Suppressor macrophage treated with lipopolysaccharide for 1 hour (primary cell): ENCODE data around the gene RIC8B.
A peak's percentile ranks its signal among the peaks of the same experiment; 100 is the strongest.
"Not testable (repeated sequence)": the region's sequence is repeated elsewhere in the genome, so short reads cannot be mapped to it uniquely, and the experiment has no call there.

Source experiments
- DNase-seq, 3 donors: peaks; one replicate each; pipeline ENCODE4 v3.0.0-alpha.2; 2020 to 2022

Gene RIC8B, protein sequence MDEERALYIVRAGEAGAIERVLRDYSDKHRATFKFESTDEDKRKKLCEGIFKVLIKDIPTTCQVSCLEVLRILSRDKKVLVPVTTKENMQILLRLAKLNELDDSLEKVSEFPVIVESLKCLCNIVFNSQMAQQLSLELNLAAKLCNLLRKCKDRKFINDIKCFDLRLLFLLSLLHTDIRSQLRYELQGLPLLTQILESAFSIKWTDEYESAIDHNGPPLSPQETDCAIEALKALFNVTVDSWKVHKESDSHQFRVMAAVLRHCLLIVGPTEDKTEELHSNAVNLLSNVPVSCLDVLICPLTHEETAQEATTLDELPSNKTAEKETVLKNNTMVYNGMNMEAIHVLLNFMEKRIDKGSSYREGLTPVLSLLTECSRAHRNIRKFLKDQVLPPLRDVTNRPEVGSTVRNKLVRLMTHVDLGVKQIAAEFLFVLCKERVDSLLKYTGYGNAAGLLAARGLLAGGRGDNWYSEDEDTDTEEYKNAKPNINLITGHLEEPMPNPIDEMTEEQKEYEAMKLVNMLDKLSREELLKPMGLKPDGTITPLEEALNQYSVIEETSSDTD

GRCh38 chr12:106774005-106774807 is at the start of gene RIC8B:
TSS of gene RIC8B (plus strand) at chr12:106774682. CDS start at chr12:106774746, 64 bp downstream.
- DNase-seq: peak; percentile 95 to 98 (median 97)

GRCh38 chr12:106724934-106725333 is 49.5 kb upstream of the RIC8B start:
- DNase-seq: no peak

- DNase-seq: not testable (repeated sequence)
Observed at GRCh38 chr12:106726603-106727202, 47.8 kb upstream of the RIC8B start.

DNA sequence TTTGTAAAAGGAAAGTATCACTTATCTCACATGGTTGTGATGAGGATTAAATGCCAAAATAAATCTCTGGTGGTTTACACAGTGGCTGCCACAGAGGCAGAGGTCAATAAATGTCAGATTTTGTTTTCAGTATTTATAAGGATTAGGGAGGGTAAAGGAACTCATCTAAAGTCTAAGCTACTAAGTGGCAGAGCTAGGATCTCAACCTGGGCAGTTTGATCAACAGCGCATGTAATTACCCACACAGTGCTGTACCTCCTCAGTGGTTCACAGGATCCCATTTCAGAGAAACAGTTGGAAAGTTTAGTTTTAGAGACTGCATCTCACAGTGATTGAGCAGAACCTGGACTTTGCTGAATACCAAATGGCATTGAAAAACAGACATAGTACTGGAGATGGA is 44.9 kb upstream of the RIC8B start:
- DNase-seq: no peak

GRCh38 chr12:106732890-106733289 is 41.6 kb upstream of the RIC8B start:
- DNase-seq: no peak

DNA sequence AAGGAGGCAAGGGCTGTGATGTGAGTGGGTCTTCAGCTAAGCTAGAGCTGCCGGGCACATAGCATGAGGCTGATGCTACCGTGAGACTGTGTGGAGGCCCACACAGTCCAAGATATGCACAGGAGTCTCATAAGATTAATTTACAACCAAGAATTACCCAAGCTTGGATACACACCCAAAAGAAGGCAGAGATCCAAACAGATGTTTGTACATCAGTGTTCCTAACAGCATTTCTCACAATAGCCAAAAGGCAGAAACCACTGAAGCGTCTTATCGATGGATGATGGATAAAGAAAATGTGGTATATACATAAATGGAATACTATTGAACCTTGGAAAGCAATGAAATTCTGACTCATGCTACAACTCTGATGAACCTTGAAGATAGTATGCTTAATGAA is 40.8 kb upstream of the RIC8B start:
- DNase-seq: no peak

GRCh38 chr12:106736051-106736957 is 38.2 kb upstream of the RIC8B start:
- DNase-seq: peak; percentile 22 to 30 (median 26)

DNA sequence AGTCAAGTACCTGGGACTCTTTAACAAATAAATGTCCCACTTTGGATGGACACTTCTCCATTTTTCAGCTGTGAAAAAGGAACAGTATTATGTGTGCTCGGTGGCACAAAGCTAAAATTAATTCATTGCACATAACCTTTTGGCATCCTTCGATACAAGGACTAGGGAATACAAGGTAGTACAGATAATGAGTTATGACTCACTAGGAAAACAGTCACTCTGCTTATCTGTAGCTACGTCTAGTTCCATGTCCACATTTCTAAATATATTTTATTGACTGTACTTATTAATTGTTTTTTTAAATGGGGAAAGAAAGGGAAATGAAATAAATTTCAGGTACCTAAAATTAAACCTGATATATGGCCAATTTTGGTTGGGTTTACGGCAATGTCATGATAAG is 35.2 kb upstream of the RIC8B start:
- DNase-seq: no peak

DNA sequence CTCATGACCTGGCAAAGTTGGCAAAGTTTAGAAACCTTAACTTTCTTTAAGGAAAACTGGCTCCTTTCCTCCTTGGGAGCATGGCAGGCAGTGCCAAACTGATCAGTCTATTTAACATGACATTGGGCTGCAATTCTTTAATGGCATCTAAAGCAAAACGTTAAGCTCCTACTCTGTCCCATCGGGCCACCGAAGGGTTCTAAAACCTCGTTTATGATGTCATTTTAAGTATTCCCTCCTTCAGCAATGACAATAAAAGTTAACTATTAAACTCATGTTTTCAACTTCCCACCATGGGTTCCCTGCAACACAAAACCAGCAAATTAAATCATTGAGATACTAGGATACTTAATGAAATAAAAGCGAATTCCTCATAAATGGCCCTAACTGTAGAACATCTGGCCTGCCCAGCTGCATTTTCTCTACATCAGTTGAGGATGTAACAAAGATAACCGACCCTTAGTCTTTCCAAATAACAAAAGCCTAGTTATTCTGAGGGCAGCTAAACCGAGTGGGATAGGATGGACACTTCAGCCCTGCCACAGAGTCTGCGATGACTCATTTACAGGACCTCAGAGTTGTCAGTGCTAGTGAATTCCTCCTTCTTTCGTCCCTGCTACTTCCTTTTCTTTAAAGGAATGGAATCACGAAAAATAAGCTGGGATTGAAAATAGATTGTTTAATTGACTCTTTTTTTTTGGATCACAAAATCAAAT is 34.5 kb upstream of the RIC8B start:
- DNase-seq: peak; percentile 49 to 61 (median 55)

GRCh38 chr12:106740818-106741217 is 33.7 kb upstream of the RIC8B start:
- peak; percentile 57 to 74 (median 64) for DNase-seq

GRCh38 chr12:106741247-106741646 is 33.2 kb upstream of the RIC8B start:
- DNase-seq: no peak

DNA sequence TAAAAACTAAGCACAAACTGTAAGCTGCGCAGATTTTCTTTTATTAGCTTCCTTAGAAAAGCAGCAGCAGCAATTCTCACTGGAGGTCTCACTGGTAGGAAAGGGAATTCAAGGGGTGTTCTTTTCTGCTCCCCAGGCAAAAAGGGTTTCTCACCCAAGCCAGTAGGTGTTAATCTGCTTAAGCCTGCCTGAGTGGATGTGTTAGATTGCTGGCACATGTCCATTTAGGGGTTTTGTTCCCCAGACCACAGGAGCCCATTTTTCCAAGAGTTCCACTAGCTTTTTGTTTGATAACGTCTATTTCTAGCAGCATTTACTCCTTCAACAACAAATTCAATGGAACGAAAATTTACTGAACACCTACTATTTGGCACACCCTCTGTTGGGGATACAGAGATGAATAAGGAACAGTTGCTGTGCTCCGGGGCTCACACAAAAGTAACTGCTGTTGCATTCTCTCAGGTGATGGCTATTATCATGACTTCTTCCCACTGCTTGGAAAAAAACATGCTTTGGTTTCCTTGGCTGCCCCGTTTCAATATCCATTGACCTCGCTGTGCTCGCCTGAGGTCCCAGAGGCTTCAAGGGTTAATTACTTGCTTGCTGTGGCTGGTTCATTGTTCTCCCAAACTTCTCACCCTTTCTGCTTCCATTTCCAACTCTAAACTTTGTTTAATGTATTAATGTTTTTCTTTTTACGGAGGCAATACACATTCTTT is 31.1 kb upstream of the RIC8B start:
- no peak for DNase-seq

- DNase-seq: peak in 2 of 3 donors; percentile 10 to 29
Observed at GRCh38 chr12:106744600-106744999, 29.9 kb upstream of the RIC8B start.

- DNase-seq: no peak
Observed at GRCh38 chr12:106745181-106745745, 29.2 kb upstream of the RIC8B start.

GRCh38 chr12:106747973-106748436 is 26.5 kb upstream of the RIC8B start:
- no peak for DNase-seq

GRCh38 chr12:106750524-106750923 is 24.0 kb upstream of the RIC8B start:
- DNase-seq: no peak

DNA sequence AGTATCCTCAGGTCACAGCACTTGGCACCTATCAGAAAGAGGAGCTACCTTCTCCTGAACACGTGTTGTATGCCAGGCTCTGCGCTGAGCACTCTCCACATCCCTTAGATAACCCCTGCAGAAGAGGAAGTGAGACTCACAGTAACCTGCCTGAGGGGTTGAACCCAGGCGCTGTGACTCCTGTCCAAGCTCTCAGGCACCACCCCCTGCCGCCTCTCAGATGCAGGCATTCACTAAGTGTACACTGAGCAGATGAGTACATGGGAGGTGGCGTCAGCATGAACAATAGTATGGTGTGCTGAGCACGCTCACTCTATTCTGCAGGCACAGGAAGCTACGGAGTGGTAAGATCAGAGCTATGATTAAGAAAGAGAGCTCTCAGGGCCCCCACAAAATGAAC is 21.0 kb upstream of the RIC8B start:
- no peak for DNase-seq

DNA sequence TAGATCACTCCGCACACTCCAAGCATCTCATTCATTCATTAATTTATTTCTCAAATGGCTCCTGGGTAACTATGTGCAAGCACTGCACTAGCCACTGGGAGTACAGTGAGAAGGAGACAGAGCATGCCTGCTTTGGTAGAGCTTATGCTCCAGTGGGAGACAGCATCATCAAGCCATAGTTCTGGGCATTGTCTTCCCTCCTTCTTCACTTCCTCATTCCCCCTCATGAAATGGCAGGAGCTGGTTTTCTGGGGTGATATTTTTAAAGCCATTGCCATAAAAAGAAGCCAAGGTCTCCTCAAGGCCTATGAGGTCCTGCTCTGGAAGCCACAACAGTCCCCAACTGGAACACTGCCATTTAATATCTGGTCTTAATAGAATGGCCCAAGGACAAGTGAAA is 20.2 kb upstream of the RIC8B start:
- DNase-seq: no peak

DNA sequence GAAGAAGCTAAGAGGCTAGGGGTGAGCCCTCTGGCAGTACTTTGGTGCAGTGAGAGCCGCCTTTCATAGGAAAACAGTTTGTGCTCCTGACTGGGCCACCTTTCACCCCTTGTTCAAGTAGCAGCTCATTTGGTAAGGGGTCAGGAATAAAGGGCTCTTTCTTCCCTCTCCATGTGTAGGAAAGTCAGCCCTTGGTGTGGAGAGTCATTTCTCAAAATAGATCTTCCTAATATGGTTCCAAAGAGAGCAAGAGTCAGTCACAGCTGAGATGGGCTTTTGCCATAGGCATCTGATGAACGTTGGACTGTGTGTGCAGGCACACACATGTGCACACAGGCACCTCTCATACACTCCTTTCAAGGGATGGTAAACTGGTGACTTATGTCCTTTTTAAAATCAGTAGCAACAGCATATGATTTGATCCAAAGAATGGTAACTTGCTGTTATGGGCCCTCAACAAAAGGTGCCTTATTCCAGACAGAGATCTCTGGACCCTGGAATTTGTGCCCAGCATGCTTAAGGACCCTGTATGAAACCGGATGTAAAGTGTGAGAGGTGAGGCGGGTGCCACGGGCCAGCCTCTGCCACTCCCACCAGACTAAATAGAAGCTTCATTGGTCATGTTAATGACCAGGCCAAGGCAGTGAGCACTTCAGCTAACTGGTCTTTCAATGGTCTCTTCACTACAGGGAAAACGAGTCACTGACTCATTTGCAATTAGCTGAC is 16.7 kb upstream of the RIC8B start:
- DNase-seq: no peak
